CD4-positive, alpha-beta T cell treated with Interleukin-15 for 4 hours (primary cell): ENCODE measurements around the gene KIF3A.

Experiments
- DNase-seq: peaks from one replicate; pipeline ENCODE4 v3.0.0-alpha.2; 2020; ENCODE audit warnings: low spot score

Gene KIF3A

DNA sequence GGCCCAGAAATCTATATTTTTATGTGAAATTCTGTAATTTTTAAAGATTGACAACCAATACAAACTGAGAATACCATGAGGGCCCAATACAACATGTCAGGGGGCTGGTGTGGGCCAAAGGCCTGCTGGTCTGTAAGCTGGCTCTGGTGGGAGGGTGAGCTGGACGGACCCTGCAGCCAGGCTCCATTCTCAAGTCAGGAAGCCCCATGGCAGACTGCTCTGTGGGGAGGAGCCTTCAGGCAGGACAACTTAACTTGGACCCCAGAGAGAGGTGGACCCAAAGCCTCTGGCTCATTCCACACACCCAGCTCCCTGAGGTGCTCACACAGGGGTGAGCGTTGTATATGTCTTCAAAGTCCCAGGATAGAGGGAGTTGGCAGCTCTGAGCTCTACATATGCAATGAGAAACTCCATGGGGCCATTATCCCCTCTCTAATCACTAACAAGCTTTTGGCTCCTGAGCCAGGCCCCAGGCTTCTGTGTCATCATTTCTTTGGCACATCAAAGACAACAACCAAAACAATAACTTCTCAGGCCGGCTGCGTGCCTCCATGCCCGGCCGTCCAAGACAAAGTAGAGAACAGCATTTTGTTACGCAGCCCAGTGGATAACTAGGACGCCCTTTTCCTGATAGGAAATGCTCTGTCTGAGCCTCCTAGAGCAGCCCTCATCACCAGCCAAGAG lies 33.3 kb upstream of the KIF3A start:
- no peak for DNase-seq

GRCh38 chr5:132768485-132768868 lies 31.1 kb upstream of the KIF3A start:
- no peak for DNase-seq

DNA sequence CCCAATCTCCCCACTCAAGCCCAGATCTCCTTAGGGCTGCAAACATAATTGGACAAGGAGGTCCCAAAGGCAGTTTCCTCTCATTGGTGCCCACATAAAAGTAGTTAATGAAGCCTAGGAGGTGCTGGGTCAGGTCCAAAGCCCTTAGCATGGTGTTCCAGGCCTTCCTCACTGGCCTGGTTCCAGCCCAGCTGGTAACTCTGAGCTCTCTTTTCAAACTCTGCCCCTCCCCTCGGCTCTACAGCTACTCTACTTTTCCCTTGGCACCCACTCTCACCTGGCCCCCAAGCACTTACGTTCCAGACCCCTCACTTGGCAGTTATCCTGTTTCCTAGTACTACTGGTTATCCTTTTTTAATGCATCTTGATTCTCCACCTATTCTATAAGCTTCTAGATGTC lies 29.8 kb upstream of the KIF3A start:
- no peak for DNase-seq

DNA sequence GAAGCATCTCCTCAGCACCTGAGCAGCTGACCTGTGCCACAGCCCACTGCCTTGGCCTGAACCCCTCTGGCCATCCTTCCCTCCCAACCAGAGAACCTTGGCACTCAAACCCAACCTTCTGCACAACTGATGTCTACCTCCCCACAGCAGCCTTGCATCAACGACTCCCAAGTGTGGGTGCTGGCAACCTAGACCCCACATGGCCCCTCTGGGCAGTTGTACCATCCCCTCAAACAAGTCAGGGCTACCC lies 29.4 kb upstream of the KIF3A start:
- DNase-seq = no peak

GRCh38 chr5:132766020-132766805 lies 28.9 kb upstream of the KIF3A start:
- no peak for DNase-seq

DNA sequence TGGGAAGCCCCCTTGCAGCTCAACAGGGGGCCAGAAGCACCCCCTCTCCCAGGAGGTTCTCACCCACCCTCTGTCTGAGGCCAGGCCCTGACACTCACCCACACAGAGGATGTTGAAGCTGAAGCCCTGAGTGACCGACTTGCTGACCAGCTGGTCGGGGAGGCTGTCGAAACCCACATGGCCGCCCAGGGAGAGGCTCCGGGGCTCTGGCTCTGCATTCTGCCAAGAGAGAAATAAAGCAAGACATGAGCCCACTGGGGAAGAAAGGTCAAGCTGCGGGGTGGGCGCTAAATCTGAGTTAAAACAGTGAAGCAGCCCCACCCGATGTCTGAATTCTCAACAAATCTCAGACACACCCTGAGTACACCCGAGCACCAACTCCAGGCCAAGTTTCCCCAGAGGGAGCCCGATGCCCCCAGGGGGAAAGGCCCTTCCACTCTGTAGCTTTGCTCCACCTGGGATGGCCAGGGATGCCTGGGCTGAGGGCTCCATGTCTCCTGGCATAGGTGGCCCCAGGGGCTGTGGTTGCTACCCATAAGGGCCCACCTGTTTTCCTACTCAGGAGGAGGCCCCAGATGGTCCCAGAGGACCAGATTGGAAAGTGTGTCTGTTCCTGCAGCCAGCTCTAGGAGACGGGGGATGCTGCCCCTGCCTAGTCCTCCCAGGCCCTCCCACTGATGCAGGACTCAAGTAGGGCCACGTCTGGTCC lies 28.1 kb upstream of the KIF3A start:
- DNase-seq = no peak

DNA sequence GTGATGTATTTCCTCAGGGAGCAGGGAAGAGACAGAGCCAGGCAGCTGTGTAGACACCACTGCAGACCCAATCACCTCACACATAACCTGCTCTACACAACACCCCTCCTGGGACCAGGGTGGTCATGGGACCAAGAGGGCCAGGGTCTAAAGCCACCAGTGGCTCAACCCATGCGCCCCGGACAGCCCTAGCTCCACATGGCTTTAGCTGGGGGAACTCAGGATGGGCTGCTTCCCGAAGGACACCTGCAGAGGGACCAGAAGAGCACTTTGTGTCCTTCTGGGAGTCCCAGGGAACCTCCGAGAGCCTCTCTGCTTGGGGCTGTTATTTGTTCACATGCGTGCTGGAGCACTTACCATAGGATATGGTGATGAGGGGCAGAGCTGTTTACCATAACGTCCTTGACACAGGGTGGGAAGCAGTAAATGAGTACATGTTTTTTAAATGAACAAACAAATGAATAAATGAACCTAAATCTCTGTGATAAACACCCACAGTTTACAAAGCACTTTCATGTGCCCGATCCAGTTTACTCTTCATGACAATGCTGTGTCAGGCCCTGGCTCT lies 27.4 kb upstream of the KIF3A start:
- no peak for DNase-seq

- DNase-seq = no peak
Measured at GRCh38 chr5:132764051-132764450, 26.7 kb upstream of the KIF3A start.

DNA sequence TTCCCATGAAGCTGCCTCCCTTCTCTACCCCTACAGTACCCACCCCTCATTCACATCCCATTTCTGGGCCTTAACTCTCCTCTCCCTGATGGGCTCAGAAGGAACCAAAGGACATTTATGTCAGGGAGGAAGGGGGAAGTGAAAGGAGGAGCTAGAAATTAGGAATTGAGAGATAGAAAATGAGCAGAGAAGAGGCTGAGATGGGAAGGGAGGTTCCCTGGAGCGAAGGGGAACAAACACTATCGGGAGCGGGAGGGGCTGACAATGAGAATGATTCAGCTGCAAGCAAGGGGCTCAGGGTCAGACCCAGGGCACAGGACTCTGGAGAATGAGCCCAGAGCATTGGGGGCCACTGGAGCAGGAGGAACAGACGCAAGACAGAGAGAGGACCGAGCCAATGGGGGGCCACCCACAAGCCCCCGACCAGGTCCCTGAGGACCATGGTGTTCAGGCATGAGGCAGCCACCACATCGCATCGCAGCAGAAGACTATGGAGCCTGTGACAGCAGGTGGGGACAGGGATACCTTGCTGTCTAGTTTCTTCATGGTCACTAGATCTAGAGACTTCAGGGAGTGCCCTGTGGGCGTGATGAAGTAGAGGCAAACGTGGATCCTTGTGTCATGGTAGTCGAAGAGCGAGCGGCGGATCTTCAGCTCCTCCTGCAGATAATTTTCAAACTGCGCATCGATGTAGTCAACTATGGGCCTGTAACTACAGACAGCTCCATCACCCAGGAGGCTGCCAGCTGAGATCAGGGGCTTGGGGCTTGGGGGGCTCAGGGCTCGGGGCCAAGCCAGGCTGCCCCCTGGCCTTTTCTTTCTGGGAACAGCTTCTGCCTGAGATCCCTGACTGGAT lies 26.1 kb upstream of the KIF3A start:
- no peak for DNase-seq

DNA sequence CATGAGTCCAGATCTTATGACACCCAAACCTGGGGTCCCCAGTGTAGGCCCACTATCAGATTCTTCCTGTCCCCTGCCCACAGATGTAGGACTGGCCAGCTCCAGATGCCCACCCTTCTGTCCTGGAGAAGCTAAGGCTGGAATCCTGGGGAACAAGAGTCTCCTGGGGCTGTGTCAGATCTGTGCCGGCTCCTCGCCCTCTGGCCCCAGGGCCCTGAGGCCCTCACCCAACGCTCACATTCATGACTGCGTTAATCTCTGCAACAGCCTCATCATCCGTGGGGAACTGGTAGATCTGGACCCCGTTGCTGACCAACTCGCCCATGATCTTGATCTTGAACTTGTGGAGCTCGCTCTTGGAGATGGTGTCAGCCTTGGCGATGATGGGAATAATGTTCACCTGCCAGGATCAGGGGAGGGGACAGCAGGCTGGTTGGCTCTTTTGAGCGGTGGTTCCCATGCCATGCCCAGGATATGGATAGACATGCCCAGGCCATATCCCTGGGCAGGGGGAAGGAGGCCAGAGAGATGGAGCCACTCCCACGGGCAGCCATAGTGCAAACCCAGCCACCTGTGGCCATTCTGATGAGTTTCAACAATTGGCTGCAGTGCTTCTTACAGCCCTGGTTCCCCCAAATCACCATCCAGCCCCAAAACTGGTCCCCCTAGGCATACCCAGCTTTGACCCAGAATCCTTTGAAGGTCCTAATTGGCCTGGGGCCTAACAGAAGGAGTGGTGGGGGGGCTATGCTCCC lies 25.1 kb upstream of the KIF3A start:
- no peak for DNase-seq

DNA sequence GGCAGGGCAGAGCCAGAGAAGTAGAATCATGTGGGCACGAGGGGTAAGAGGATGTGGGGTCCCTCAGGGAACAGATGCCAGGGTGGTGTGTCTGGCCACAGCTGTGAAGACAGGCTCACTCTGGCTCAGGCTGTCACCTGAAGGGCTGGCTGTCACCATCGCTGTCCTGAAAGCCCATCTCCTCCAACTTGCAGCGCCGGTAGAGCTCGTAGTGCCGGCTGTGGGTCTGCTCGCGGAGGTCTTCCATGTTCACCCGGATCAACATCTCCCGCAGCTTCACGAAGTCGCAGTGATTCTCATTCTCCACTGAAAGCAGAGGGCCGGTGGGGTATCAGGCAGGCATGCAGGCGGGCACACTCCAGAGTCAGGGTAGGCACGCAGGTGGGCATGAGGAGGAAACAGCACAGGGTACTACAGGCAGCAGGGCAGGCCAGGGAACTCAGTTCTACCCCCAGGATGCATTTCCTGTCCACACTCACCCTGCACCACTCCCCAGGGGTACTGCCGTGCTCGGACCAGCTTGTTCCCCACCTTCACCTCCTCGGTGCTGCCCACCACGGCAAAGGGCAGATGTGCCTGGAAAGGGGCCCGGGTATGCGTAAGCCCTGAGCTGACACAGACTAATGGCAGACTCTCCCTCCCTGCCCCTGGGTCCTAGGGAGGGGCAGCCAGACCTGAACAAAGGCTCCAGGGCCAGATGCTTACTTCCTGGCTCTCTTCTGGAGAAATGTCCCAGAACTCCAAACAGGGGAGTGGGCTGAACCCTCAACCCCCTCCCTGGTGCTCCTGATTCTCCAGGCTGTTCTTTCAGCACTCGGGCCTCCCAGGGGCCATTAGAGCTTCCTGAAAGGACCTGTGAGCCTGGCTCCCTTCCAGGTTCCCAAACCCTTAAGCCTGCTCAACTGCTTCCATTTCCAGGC lies 24.2 kb upstream of the KIF3A start:
- no peak for DNase-seq

- DNase-seq = no peak
Measured at GRCh38 chr5:132760601-132761317, 23.4 kb upstream of the KIF3A start.

GRCh38 chr5:132760049-132760420 lies 22.7 kb upstream of the KIF3A start:
- DNase-seq = no peak

- no peak for DNase-seq
Measured at GRCh38 chr5:132759114-132760048, 22.0 kb upstream of the KIF3A start.

- DNase-seq = no peak
Measured at GRCh38 chr5:132758451-132758850, 21.1 kb upstream of the KIF3A start.

GRCh38 chr5:132756542-132756941 lies 19.2 kb upstream of the KIF3A start:
- DNase-seq = no peak

- DNase-seq = no peak
Measured at GRCh38 chr5:132754947-132755346, 17.6 kb upstream of the KIF3A start.

GRCh38 chr5:132754111-132754510 lies 16.8 kb upstream of the KIF3A start:
- DNase-seq = no peak
